Measurements from ENCODE around the gene ADCY3. TPM values are rescaled to one million over a fixed set of nuclear protein-coding genes. Genes with fewer than 3 reads are reported as not detected.

ADCY3 gene
- total and polyA plus RNA-seq, 2 of the 4 experiments (the other 2 are of a cell fraction), result 17.4 to 46.1 TPM

DNA sequence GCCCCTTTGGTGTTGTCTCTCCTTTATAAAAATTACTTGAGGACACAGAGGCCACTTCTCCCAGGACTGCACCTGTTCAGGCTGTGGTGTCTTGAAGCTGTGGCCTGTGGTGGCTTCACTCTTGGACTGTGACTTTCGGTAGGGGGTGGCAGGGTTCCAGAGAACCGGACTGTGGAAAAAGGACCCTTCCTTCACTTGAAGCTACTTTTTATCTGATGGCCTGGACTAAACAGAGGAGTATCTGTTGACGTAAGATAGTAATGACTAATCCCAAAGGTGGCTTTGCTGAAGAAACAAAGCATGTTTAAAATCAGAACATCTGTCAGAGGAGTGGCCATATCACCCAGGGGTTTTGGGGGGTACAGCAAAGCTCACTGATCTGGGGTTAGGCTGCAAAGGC lies 66.0 kb downstream of the ADCY3 start:
- Histone ChIP-seq H3K4ac (ENCODE audit: low read depth, low read length) (no peak overlapping the region), H3K36me3 (ENCODE audit: control insufficient read depth, insufficient read depth, low read length) (no peaks in the 10 kb centered on the region; the same call in 1 of the 2 replicates), H3K4me1 (ENCODE audit: control insufficient read depth, insufficient read depth, low read length) (peaks cover 28% of the 10 kb centered on the region), H4K5ac (ENCODE audit: low read depth, low read length) (no peak overlapping the region), H2AK9ac (replicated peaks; ENCODE audit: low read depth, low read length, poor library complexity) (no peak overlapping the region), H2BK15ac (ENCODE audit: low read depth, low read length) (no peak overlapping the region), H3K79me1 (ENCODE audit: low read depth in 1 of 2, low read length in 2 of 2) (peaks cover 0 to 22% of the 10 kb centered on the region in 2 experiments; a peak in 2 of 4 replicates), H3K4me3 (ENCODE audit: insufficient read depth, low read depth, low read length) (no peak overlapping the region), H3K56ac (ENCODE audit: extremely low read depth, insufficient read depth, low read length) (no peak overlapping the region), H3K9me1 (ENCODE audit: insufficient read depth, low read length) (peaks cover 21% of the 10 kb centered on the region), H3K9me3 (ENCODE audit: control insufficient read depth, insufficient read depth, low read length) (no peaks in the 10 kb centered on the region), H3K9ac (ENCODE audit: low read depth, low read length) (no peak overlapping the region), H3K27me3 (ENCODE audit: control insufficient read depth, insufficient read depth, low read length) (no peaks in the 10 kb centered on the region), H2BK20ac (ENCODE audit: low read depth, low read length) (no peak overlapping the region), H4K8ac (ENCODE audit: low read depth in 2 of 2, low read length in 2 of 2) (no peak overlapping the region), H2AFZ (replicated peaks; ENCODE audit: low read length, poor library complexity) (no peak overlapping the region), H4K20me1 (ENCODE audit: insufficient read depth, low read length) (no peaks in the 10 kb centered on the region), H2BK120ac (ENCODE audit: low read depth, low read length) (no peak overlapping the region), H3K14ac (replicated peaks; ENCODE audit: low read depth, low read length) (0 out of 2 replicates have a peak overlapping the region, but pooled peaks have one; percentile 44), H3K27ac (ENCODE audit: insufficient read depth, low read length) (no peak overlapping the region), H2AK5ac (ENCODE audit: low read depth, low read length) (no peak overlapping the region), H3K4me2 (ENCODE audit: low read depth, low read length) (no peak overlapping the region), H3K18ac (ENCODE audit: low read depth, low read length) (no peak overlapping the region), H2BK5ac (ENCODE audit: low read depth, low read length, poor library complexity, severe bottlenecking) (no peak overlapping the region), H4K91ac (ENCODE audit: insufficient read depth, low read depth, low read length) (no peak overlapping the region), H3K23ac (ENCODE audit: low read depth, low read length) (no peak overlapping the region)
- TF ChIP-seq FOS (IDR thresholded peaks at IDR 0.05; ENCODE audit: low read depth, low read length) (0 out of 2 replicates have a peak, but pooled peaks have one; percentile 28), CEBPB (IDR thresholded peaks at IDR 0.05; ENCODE audit: low read depth, low read length) (no peak), ELK1 (IDR thresholded peaks at IDR 0.05; ENCODE audit: borderline replicate concordance, low read depth, low read length) (no peak)
- ChIA-PET CTCF (no interaction called here), POLR2A (ENCODE audit: unreplicated experiment) (no interaction called here)
- dilution Hi-C loops (cut with HindIII; ENCODE audit: low sequenced_read_pairs, unreplicated experiment), result no loop called here
- intact Hi-C loops (cut with micrococcal nuclease), result no loop called here
- in situ Hi-C loops (cut with MboI; ENCODE audit: low sequenced_read_pairs), result no loop called here
- ATAC-seq (ENCODE audit: low read depth) (no peak), DNase-seq (peak; percentile 58)
- no TSS peak for BruUV-seq (replicated peaks)
- WGBS, 2 experiments (ENCODE audit: extremely low coverage in 2 of 2, insufficient read length in 1 of 2), result no CpG with 5 or more reads among the region's 3 CpGs

Data from IMR-90 (cell line).